Measurements from ENCODE around the gene C18orf63.

The C18orf63 gene

GRCh38 chr18:74342416-74343043 is 26.9 kb downstream of the C18orf63 start:
- no peaks in the 10 kb centered on the region for H3K4me1 ChIP-seq
- DNase-seq, result no peak
- H3K27ac ChIP-seq, result no peak overlapping the region
- H3K36me3 ChIP-seq, result no peaks in the 10 kb centered on the region
- intact Hi-C loops (cut with DNase I; ENCODE audit: low total_unique reads), result loop anchor here (5.0 kb wide), 1 partner anchor 150 kb away; no protein-coding TSS in a partner anchor
- no peaks in the 10 kb centered on the region for H3K27me3 ChIP-seq
- H3K4me3 ChIP-seq, result no peak overlapping the region
- H3K9me3 ChIP-seq, result no peaks in the 10 kb centered on the region
- peak; percentile 59 to 71 for TF ChIP-seq CTCF (IDR thresholded peaks at IDR 0.05)

DNA sequence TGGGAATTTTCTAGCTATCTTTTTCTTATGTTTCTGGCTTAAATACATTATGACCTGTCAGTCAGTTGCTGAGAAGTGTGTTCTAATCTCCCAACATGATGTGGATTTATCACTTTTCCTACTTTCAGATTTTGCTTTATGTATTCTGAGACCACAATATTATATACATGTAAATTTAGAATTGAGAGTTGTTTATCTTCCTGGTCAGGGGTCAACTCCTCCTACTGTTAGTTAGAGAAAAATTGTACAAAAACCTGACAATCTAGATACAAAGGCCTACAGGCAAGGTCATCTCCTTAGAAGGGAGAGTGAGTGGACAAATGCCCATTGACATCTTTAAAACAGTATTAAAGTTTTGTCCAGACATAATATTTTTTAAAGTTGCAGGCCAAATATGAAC is 30.6 kb downstream of the C18orf63 start:
- no peaks in the 10 kb centered on the region for H3K36me3 ChIP-seq
- H3K27me3 ChIP-seq, result no peaks in the 10 kb centered on the region
- intact Hi-C loops (cut with DNase I; ENCODE audit: low total_unique reads), result no loop called here
- TF ChIP-seq CTCF (IDR thresholded peaks at IDR 0.05), result no peak
- no peaks in the 10 kb centered on the region for H3K9me3 ChIP-seq
- no peak for DNase-seq
- no peaks in the 10 kb centered on the region for H3K4me1 ChIP-seq
- no peak overlapping the region for H3K27ac ChIP-seq
- no peak overlapping the region for H3K4me3 ChIP-seq

GRCh38 chr18:74348581-74348980 is 32.9 kb downstream of the C18orf63 start:
- no peaks in the 10 kb centered on the region for H3K9me3 ChIP-seq
- intact Hi-C loops (cut with DNase I; ENCODE audit: low total_unique reads), result no loop called here
- H3K4me3 ChIP-seq, result no peak overlapping the region
- no peaks in the 10 kb centered on the region for H3K36me3 ChIP-seq
- no peak for DNase-seq
- no peaks in the 10 kb centered on the region for H3K27me3 ChIP-seq
- no peak overlapping the region for H3K27ac ChIP-seq
- peaks cover 0 to 10% (median 2%) of the 10 kb centered on the region in 4 donors for H3K4me1 ChIP-seq
- no peak for TF ChIP-seq CTCF (IDR thresholded peaks at IDR 0.05)

DNA sequence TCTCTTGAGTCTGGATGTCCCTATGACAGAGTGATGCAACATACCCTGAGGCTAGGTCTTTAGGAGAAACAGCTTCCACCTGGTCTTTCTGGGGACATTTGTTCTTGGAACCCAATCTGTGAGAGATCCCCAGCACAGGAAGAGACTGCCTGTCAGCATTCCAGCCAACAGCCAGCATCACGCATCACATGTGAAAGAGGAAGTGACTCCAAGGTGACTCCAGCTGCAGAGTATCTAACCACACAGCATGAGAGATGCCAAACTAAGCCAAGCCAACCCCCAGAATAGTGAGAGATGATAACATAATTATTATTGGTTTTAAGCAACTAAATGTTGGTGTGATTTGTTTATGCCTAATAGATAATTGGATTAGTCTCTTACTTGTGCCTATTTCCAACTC is 35.7 kb downstream of the C18orf63 start:
- no peak for TF ChIP-seq CTCF (IDR thresholded peaks at IDR 0.05)
- intact Hi-C loops (cut with DNase I; ENCODE audit: low total_unique reads), result loop anchor here (5.0 kb wide), 1 partner anchor 141 kb away; no protein-coding TSS in a partner anchor
- no peak overlapping the region for H3K4me3 ChIP-seq

GRCh38 chr18:74353169-74353775 is 37.6 kb downstream of the C18orf63 start:
- peak overlapping the region; percentile 27 to 29 for H3K27ac ChIP-seq
- intact Hi-C loops (cut with DNase I; ENCODE audit: low total_unique reads), result loop anchor here (5.0 kb wide), 1 partner anchor 139 kb away; no protein-coding TSS in a partner anchor
- H3K27me3 ChIP-seq, result no peaks in the 10 kb centered on the region
- peak; percentile 60 to 80 for DNase-seq
- no peaks in the 10 kb centered on the region for H3K36me3 ChIP-seq
- H3K4me3 ChIP-seq, result no peak overlapping the region
- peaks cover 0 to 16% (median 2%) of the 10 kb centered on the region in 4 donors for H3K4me1 ChIP-seq
- TF ChIP-seq CTCF (IDR thresholded peaks at IDR 0.05), result peak; percentile 68 to 78
- no peaks in the 10 kb centered on the region for H3K9me3 ChIP-seq

More for the DNA sequence above, 35.7 kb downstream of the C18orf63 start:
- Histone ChIP-seq H3K9me3 (no peaks in the 10 kb centered on the region), H3K27ac (no peak overlapping the region), H3K36me3 (no peaks in the 10 kb centered on the region), H3K4me1 (peaks cover 0 to 16% (median 2%) of the 10 kb centered on the region in 4 donors), H3K27me3 (no peaks in the 10 kb centered on the region)
- DNase-seq, result no peak
